C4-2B (cell line): Measurements from ENCODE around the gene CLMN.

ENCODE experiments used
- ZFX ChIP-seq: fragments of 450-650 bp; IDR thresholded peaks from 2 replicates; pipeline ENCODE4 v1.6.1; 2017
- TF ChIP-seq, protein P1 (sequence below): fragments of 450-650 bp; conservative IDR thresholded peaks from 2 replicates; pipeline ENCODE4 v1.5.1; 2017; ENCODE audit warnings: mild to moderate bottlenecking

DNA sequence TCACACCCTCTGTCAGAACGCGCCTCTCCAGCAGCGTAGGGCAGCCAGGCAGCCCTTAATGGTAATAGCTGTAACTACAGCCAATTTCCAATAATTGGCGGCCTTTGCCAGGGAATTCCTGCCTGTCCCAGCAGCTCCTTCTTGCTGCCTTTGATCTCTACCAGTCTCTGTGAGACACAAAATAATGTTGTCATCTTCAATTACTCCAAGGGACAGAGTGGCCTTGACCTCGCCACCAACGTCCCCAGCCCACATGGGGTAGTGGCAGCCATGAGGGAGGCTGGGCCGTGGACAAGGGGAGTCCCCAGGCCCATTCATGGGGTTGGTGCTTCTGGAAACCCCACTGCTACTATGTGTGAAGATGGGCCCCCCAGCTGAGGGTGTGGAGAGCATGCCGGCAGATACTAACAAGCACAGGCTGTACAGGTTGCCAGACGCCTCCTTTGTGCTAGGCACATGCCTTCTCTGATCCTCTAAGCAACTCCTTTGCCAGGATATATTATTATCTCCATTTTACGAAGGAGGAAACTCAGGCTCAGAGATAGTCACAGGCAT is 17.4 kb upstream of the CLMN start:
- TF ChIP-seq, protein P1, sequence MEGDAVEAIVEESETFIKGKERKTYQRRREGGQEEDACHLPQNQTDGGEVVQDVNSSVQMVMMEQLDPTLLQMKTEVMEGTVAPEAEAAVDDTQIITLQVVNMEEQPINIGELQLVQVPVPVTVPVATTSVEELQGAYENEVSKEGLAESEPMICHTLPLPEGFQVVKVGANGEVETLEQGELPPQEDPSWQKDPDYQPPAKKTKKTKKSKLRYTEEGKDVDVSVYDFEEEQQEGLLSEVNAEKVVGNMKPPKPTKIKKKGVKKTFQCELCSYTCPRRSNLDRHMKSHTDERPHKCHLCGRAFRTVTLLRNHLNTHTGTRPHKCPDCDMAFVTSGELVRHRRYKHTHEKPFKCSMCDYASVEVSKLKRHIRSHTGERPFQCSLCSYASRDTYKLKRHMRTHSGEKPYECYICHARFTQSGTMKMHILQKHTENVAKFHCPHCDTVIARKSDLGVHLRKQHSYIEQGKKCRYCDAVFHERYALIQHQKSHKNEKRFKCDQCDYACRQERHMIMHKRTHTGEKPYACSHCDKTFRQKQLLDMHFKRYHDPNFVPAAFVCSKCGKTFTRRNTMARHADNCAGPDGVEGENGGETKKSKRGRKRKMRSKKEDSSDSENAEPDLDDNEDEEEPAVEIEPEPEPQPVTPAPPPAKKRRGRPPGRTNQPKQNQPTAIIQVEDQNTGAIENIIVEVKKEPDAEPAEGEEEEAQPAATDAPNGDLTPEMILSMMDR = no peak
- no peak for TF ChIP-seq ZFX
